HG03060 (cell line): Measurements from ENCODE around the gene LHX4.

Experiments
- ATAC-seq: cut with Tn5 transposase; IDR thresholded peaks from one replicate; pipeline ENCODE4 v1.9.1; 2021; ENCODE audit warnings: low read depth, moderate number of reproducible peaks; ENCODE audit not compliant: unreplicated experiment

LHX4 gene

GRCh38 chr1:180256341-180257027 lies 26.4 kb downstream of the LHX4 start:
- no peak for ATAC-seq

GRCh38 chr1:180257028-180257386 lies 26.9 kb downstream of the LHX4 start:
- ATAC-seq, result no peak

- no peak for ATAC-seq
Measured at GRCh38 chr1:180257486-180257885, 27.4 kb downstream of the LHX4 start.

- ATAC-seq, result no peak
Measured at GRCh38 chr1:180258290-180258689, 28.2 kb downstream of the LHX4 start.

DNA sequence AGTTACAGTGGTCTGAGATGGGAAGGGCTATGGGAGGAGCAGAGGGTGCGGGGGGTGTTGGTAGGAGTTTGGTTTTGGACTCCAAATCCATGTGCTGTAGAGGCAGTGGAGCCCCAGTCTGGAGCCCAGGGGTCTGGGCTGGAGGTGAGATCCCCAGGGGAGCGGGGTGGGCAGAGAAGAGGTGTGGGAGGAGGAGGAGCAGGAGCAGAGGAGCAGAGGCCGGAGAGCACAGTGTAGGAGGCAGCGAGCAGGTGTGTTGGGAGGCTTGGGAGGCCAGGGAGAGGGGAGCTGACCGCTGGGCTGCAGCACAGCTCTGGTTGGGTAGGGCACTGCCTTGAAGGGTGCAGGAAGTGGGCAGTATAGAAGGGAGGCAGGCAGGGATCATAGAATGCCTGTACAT lies 28.9 kb downstream of the LHX4 start:
- no peak for ATAC-seq

DNA sequence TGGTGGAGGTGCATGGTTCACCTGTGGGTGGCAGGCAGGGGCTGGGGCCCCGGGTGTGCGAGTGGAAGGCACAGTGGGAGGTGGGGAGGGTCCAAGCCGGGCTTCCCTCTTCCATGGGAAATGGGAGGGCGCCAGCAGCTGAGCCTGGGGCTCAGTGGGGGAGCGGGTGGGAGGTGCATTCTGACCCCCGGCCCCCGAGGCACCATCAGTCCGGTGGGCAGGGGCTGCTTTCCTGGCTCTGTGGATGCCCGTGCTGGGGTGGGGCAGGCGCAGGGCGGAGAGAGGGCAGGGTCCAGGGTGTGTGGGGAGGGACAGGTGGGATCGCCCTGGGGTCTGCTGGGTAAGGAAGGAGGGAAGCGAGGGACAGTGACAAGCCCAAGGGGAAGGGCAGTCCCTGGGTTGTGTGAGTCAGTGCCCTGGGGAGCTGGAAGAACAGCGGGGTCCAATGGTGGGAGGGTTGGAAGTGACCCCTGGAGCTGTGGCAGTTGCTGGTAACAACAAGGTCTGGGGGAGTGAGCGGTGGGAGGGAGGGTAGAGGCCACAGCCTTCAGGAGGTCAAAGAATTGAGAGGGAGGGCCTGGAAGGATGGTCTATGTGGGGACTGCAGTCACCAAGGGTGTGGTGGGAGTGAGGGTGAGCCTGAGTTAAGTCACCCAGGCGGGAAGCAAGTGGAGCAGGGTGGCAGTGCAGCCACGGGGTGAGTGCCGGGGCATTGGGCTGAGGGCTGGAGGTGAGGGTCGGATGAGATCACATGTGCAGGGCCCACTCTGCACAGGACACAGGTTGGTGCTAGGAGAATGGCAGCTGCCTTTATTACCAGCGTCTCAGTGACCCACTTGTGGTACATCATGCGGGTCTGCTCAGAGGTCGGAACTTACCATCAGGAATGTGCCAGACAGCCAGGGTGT lies 29.6 kb downstream of the LHX4 start:
- no peak for ATAC-seq

DNA sequence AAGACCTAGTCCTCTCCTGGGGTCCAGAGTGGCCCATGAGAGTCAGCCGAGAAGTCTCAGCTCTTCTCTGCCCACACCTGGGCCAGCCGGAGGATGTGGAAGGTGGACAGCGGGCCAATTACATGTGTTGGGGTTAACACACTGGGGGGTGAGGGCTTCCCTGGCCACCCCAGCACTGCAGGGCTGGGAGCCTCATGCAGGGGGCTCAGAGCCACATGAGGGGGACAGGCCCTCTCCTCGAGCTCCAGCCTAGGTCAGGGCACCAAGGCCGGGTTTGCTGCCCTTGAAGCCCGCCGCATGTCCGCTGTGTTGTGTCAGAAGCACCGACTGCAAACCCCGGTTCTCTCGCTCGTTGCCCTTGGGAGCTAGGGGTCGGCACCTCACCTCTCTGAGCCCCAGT lies 30.5 kb downstream of the LHX4 start:
- no peak for ATAC-seq

GRCh38 chr1:180261030-180261429 lies 31.0 kb downstream of the LHX4 start:
- ATAC-seq, result no peak

- no peak for ATAC-seq
Measured at GRCh38 chr1:180261524-180262155, 31.6 kb downstream of the LHX4 start.

DNA sequence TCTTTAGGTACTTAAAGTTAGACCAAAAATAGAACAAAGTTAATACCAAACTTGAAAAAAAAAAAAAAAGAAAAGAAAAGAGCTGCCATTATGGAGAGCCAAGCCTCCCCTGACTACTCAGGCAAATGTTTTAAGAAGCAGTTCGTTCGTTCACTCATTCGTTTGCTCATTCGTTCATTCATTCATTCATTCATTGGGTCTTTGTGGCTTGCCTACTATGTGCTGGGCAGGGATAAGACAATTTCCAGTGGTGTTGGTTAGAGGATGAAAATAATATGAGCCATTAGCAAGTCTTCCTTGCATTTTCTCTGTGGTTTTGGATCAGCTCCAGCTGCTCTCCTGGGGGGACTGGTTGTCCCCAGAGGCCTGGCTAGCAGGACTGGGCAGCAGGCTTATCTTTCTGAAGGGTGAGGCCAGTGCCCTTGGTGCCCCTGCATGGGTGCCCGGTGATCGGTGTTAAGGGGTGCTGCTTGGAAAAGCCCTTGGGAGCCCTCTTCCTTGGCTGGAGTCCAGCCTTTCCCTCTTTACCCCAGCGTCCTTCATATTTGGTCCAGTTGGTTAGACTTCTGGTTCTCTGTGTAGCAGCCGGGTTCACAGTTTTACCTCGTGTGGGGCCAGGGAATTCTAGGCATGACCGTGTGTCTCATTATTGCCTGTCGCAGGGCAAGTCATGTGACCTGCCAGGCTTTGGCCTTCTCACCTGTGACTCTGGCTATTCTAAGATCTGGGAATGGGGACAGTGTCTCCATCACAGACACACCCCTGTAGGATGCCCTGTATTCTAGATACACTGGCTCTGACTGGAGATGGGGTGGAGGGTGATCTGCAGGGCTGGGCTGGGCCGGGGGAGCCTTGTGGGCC lies 32.8 kb downstream of the LHX4 start:
- ATAC-seq, result no peak

- ATAC-seq, result no peak
Measured at GRCh38 chr1:180264595-180264994, 34.5 kb downstream of the LHX4 start.

- ATAC-seq, result no peak
Measured at GRCh38 chr1:180265201-180265600, 35.1 kb downstream of the LHX4 start.

DNA sequence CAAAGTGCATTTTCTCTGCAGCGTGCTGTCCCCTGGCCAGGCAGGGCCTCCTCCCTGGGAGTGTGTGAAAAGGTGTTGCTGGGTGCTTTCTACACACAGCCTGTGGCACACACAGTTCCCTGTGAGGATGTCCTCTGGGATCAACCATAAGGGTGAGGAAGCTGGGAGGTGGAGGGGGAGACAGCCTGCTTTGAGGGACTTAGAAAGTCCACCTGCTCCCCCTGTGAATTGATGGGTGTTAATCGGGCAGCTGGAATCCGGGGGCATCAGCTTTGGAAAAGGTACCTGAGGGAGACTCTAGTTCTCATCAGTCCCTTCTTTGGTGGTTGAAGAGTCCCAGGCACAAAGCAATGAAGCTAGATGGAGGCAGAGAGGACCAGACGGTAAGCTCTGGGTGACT lies 35.8 kb downstream of the LHX4 start:
- ATAC-seq, result no peak

DNA sequence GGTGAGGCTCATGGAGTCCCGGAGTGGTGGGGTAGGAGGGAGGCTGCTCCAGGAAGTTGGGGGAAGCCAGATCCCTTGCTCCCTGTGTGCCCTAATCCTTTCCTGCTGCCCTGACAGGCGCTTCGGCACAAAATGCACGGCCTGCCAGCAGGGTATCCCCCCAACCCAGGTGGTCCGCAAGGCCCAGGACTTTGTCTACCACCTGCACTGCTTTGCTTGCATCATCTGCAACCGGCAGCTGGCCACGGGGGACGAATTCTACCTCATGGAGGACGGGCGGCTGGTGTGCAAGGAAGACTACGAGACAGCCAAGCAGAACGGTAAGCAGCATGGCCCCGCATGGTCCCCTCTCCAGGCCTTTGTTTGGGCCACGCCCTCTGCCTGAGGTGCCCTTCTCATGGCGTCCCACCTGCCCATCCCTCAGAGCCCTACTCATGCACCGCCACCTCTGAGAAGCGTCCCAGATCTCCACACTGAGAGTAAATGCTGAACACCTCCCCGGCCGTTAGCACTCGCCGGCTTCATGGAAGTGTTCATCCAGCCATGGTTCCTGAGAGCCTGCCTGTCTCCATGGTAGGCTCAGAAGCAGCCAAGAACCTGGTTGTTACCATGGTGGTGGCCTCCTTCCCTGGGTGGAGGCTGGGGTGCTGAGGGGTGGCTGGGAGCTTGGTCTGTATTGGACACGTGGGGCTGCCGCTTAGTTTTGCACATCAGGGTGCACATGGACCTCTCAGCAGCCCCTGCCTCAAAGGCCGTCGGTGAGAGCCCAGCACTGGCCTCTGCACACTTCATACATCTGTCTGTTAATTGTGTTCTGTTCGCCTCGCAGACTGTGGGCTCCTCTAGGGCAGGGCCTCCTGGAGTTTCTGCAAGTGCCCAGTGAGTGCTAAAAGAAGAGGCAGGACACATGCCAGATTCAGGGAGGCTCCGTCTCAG lies 36.5 kb downstream of the LHX4 start:
- ATAC-seq, result no peak

DNA sequence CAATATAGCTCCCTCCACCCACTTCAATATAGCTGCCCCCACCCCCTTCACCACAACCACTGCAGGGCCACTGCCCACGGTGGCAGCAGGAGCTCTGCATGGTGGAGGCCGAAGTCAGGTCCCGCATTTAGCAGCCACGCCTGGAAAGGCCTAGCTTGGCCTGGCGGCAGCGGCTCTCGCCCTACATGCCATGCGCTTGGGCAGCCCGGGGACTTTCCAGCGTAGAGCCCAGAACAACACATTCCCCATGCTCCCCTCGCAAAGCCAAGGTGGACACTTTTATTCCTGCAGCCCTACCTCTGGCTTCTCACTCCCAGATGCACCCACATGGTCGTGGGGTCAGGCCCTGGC lies 37.1 kb downstream of the LHX4 start:
- no peak for ATAC-seq

DNA sequence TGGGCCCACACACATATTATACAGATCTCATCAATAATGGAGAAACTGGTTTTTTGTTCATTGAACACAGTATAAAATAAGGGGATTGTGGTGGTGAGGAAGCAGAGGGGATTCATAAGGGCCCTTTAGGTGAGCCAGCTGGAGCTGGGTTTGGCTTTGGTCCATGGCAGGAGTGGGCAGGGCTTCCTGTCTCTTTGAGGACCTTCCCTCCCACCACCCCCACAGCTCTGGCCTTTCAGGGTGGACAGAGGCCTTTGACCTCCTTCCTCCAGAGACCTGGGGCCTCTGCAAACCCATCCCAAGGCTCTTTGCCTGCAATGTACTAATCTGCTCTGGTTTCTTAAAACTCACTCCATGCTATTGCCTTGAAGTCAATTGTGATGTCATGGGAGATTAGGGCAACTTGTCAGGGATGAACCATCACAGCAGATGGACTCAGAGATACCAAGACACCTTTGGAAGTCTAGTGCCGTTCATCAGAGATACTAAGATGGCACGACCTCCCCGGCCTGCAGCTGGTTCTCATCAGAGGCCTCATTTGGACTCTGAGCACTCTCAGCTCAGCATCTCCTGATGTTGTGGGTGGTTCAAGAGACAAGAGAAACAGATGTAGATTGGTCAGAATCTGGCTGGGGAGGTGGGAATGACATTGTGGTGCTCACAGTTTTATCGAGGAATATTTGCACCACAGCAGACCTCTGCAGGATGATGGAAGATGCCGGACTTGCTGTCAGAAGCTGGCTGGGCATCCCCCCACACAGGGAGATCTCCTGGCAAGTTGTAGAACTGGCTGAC lies 37.9 kb downstream of the LHX4 start:
- ATAC-seq, result no peak

DNA sequence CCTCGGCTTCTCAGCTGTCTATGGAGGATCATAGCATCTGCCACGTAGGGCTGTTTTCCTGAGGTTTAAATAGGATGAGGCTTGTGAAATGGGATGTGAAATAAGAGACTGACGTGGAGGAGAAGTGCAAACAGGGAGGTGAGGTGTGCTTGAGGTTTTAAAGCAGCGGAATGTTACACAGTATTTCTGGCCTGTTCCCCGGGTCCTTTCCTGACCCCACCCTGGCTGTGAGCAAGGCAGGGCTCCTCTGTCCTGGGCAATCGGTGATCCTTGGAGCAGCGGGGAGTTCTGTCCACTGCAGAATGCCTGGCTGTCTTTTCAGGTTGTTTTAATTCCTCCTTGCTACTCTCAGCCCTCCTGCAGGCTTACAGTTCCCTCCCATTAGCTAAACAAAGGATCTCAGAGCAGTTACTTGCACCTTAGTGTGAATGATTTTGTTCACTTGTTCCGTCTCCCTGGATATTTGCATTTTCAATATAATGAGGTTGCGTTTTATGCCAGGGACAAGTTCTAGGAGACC lies 38.6 kb downstream of the LHX4 start:
- no peak for ATAC-seq

DNA sequence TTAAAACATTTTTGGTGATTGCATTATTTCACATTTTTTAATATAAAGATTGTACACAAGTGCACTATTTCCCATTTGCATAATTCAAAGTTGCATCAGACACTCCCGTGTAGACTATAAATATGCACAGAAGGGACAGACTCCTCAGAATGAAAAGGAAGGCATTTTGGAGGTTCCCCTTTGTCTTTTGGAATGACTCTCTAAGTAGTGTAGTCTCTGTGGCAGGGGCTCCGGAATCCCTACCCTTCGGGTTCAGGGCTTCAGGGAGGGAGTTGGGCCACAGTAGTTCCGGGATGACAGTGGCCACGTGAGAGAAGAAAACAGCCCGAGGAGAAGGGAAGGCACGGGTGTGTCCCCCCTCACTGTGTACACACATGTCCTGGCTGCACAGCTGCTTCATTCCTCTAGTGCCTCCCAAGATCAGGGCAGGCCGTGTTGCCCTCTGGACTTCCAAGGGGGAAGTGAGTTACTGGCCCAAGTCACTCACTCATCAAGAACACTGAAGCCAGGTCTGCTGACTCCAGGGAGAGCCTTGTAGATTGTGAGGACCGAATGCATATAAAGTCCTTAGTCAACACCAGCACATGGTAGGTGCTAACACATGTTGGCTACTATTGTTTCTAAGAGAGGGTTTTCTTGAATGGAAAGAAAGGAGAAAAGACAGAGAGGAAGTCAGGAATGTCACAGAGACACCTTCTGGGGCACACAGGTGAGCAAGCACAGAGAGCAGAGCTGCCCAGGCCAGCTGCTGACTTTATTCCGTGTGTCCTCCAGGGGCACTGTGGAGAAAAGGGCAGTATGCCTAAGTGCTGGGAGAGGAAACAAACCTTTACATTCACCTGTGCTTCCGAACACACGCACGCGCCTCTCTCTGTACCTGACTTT lies 39.8 kb downstream of the LHX4 start:
- no peak for ATAC-seq
